GM12874 (cell line): ENCODE data around the gene CDC45.

Experiments used
- TF ChIP-seq, protein P1 (sequence below): IDR thresholded peaks from 2 replicates; pipeline ENCODE4 v1.5.1; 2011; ENCODE audit warnings: low read depth, mild to moderate bottlenecking, control low read depth, low read length, moderate library complexity; ENCODE audit not compliant: insufficient read depth

CDC45 gene

DNA sequence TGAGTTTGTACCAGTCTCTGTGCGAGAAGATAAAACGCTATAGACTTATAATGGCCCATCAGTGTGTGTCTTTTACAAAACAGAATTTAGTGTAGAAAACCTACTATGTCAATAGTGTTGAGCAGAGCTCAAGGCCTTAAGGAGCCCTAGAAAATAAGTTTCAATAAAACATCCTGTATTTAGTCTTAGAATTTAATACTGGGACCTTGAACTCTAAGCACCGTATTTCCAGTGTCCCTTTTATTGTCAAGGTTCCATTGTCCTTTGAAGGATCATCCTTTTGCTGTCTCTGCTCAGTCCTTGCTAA, 16.6 kb downstream of the CDC45 start:
- TF ChIP-seq, protein P1, sequence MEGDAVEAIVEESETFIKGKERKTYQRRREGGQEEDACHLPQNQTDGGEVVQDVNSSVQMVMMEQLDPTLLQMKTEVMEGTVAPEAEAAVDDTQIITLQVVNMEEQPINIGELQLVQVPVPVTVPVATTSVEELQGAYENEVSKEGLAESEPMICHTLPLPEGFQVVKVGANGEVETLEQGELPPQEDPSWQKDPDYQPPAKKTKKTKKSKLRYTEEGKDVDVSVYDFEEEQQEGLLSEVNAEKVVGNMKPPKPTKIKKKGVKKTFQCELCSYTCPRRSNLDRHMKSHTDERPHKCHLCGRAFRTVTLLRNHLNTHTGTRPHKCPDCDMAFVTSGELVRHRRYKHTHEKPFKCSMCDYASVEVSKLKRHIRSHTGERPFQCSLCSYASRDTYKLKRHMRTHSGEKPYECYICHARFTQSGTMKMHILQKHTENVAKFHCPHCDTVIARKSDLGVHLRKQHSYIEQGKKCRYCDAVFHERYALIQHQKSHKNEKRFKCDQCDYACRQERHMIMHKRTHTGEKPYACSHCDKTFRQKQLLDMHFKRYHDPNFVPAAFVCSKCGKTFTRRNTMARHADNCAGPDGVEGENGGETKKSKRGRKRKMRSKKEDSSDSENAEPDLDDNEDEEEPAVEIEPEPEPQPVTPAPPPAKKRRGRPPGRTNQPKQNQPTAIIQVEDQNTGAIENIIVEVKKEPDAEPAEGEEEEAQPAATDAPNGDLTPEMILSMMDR = no peak

- TF ChIP-seq, protein P1 = no peak
These were observed 17.5 kb downstream of the CDC45 start for GRCh38 chr22:19497245-19497644.

DNA sequence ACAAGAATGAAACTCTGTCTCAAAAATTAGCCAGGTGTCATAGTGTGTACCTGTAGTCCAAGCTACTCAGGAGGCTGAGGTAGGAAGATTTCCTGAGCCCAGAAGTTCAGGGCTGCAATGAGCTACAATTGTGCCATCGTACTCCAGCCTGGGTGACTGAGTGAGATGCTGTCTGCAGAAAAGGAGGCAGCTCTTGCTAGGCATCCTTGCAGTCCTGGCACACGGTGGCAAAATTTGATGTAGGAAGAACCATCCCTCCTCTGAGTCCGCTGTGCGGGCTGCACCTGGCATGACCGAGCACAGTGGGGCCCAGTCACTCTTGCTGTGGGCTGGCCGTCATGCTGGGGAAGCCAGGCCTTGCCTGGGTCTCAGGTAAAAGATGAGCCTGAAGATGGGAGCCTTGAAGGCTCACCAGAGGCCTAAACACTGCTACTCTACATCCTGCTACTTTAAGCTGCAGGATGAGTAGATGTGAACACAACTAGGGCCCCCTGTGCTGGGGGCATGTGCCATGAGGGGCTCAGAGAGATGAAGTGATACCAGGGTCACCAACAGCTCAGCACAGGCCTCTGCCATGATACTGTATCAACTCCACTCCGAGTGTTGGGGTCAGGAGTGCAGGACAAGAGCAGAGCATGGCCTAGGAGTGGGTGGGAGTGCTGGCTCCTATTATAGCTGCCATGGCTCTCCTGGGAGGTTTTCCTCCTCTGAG, 18.6 kb downstream of the CDC45 start:
- TF ChIP-seq, protein P1 = no peak

- TF ChIP-seq, protein P1 = no peak
These were observed 19.1 kb downstream of the CDC45 start for GRCh38 chr22:19498866-19499190.

GRCh38 chr22:19499236-19499879, 19.6 kb downstream of the CDC45 start:
- TF ChIP-seq, protein P1 = no peak

- TF ChIP-seq, protein P1 = no peak
These were observed 20.1 kb downstream of the CDC45 start for GRCh38 chr22:19499880-19500242.

DNA sequence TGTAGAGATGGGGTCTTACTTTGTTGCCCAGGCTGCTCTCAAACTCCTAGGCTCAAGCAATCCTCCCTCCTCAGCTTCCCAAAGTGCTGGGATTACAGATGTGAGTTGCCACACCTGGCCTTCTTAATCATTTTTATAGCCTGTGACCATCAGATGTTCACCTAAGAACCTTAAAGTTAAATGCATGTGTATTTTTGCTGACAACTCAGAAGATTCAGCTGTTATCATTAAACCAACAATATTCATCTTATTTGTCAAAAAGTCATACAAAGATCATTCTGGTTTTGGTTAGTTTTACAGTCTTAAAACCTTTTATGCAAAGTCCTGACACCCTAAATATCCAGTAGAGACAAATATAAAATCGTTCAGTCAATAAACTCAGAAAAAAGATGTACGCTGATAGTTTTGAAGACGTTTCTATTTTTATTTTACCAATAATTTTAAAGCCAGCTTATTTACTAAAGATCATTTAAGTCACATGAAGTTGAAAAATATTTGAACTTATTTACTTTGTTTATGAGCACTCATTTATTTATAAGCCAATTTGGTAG, 22.3 kb downstream of the CDC45 start:
- TF ChIP-seq, protein P1 = no peak
